ENCODE data around the gene RASSF4. TPM values are rescaled to one million over a fixed set of nuclear protein-coding genes. Genes with fewer than 3 reads are reported as not detected.
A peak's percentile ranks its signal among the peaks of the same experiment; 100 is the strongest.

The RASSF4 gene
- total and polyA plus RNA-seq, 2 donors (not counting 3 experiments of a cell fraction or from before 2014, with no cell fraction given): 7.6 to 8.2 TPM

DNA sequence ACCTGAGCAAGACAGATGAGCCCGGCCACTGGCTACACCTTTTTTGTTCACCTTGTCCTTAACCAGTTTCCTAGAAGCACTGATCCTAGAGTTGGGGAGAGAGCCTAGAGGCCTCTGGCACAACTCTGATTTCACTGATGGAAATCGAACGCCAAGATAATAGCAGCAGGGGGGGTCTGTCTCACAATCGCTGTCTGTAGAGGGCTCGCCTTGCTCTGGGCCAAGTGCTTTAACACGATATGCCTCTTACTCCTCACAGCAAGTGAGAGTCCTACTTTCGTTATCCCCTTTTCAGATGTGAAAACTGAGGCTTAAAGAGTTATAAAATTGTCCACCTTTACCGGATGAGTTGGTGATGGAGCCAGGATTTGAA lies 472 bp downstream of the RASSF4 start:
- no peaks in the 10 kb centered on the region for H3K79me2 ChIP-seq (ENCODE audit: control insufficient read depth, insufficient read depth, low read length)
- no peak overlapping the region for H3K27ac ChIP-seq (ENCODE audit: insufficient read depth, low read depth, low read length)
- no peak overlapping the region for H3K9ac ChIP-seq (replicated peaks; ENCODE audit: extremely low read depth, insufficient read depth, low read length)
- DNase-seq (ENCODE audit: low read depth, low spot score): no peak
- H3K4me1 ChIP-seq (ENCODE audit: control insufficient read depth, extremely low read depth, insufficient read depth, low read length): peaks cover 11% of the 10 kb centered on the region
- peak overlapping the region; percentile 100 for H2AFZ ChIP-seq (ENCODE audit: low read depth, low read length)
- TF ChIP-seq MYC (IDR thresholded peaks at IDR 0.05; ENCODE audit: low read depth, low read length) (no peak), EZH2 (IDR thresholded peaks at IDR 0.05; ENCODE audit: borderline replicate concordance, low read depth, low read length, severe bottlenecking) (no peak), GATA2 (IDR thresholded peaks at IDR 0.05; ENCODE audit: insufficient read depth, insufficient read length, low read depth, low read length) (no peak), POLR2A (IDR thresholded peaks at IDR 0.05; ENCODE audit: low read depth, low read length) (no peak), JUN (IDR thresholded peaks at IDR 0.05; ENCODE audit: borderline replicate concordance, insufficient read depth, insufficient read length, low read depth) (no peak), POLR2AphosphoS5 (IDR thresholded peaks at IDR 0.05; ENCODE audit: insufficient read depth, low read depth, low read length) (no peak), MAX (IDR thresholded peaks at IDR 0.05; ENCODE audit: insufficient read depth, insufficient read length) (no peak), FOS (IDR thresholded peaks at IDR 0.05; ENCODE audit: borderline replicate concordance, insufficient read depth, low read length) (no peak)
- TF ChIP-seq, protein P1, sequence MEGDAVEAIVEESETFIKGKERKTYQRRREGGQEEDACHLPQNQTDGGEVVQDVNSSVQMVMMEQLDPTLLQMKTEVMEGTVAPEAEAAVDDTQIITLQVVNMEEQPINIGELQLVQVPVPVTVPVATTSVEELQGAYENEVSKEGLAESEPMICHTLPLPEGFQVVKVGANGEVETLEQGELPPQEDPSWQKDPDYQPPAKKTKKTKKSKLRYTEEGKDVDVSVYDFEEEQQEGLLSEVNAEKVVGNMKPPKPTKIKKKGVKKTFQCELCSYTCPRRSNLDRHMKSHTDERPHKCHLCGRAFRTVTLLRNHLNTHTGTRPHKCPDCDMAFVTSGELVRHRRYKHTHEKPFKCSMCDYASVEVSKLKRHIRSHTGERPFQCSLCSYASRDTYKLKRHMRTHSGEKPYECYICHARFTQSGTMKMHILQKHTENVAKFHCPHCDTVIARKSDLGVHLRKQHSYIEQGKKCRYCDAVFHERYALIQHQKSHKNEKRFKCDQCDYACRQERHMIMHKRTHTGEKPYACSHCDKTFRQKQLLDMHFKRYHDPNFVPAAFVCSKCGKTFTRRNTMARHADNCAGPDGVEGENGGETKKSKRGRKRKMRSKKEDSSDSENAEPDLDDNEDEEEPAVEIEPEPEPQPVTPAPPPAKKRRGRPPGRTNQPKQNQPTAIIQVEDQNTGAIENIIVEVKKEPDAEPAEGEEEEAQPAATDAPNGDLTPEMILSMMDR (IDR thresholded peaks at IDR 0.05; ENCODE audit: extremely low read depth in 1 of 2, insufficient read depth in 1 of 2, low read depth in 1 of 2, low read length in 2 of 2): no peak
- peak overlapping the region; percentile 62 for H3K4me2 ChIP-seq (ENCODE audit: insufficient read depth, low read length)
- no peaks in the 10 kb centered on the region for H3K9me1 ChIP-seq (replicated peaks; ENCODE audit: control insufficient read depth, extremely low read depth, insufficient read depth, low read length)
- no peaks in the 10 kb centered on the region for H3K9me3 ChIP-seq (replicated peaks; ENCODE audit: control insufficient read depth, insufficient read depth, low read length)
- CTCF ChIA-PET: interaction anchor here (1.5 kb wide), 1 partner anchor 27 kb away, joined by 6 read pairs; no protein-coding TSS in a partner anchor
- H3K27me3 ChIP-seq (ENCODE audit: control insufficient read depth in 2 of 2, insufficient read depth in 2 of 2, low read length in 2 of 2): no peaks in the 10 kb centered on the region
- POLR2A ChIA-PET: no interaction called here
- no peaks in the 10 kb centered on the region for H4K20me1 ChIP-seq (replicated peaks; ENCODE audit: control insufficient read depth, extremely low read depth, insufficient read depth, low read length)
- no peaks in the 10 kb centered on the region for H3K36me3 ChIP-seq (ENCODE audit: control insufficient read depth in 2 of 2, extremely low read depth in 1 of 2, insufficient read depth in 2 of 2, low read length in 2 of 2)
- peak overlapping the region in 2 of 3 experiments; percentile 46 to 85 for H3K4me3 ChIP-seq (replicated peaks in 1 of 3; ENCODE audit: insufficient read depth in 1 of 3, low read depth in 1 of 3, low read length in 3 of 3)
- no TSS peak for BruUV-seq (replicated peaks)
- dilution Hi-C loops (cut with MboI; ENCODE audit: extremely low pct_ligation_motif_present, low sequenced_read_pairs): no loop called here
- FAIRE-seq: no peak
- intact Hi-C loops (cut with micrococcal nuclease): no loop called here
